HUES48 (cell line): ENCODE data around the gene CCDC88C.

Experiments used
- H3K27ac ChIP-seq: one replicate; pipeline ENCODE4 v1.7.0; 2013; ENCODE audit warnings: low read depth, low read length, inconsistent platforms
- H3K27me3 ChIP-seq: 2 replicates; pipeline ENCODE4 v1.6.1; 2013; ENCODE audit warnings: mild to moderate bottlenecking, low read length; ENCODE audit not compliant: control insufficient read depth, insufficient read depth
- H3K36me3 ChIP-seq: 2 replicates; pipeline ENCODE4 v1.6.1; 2013; ENCODE audit warnings: low read length; ENCODE audit not compliant: control insufficient read depth, insufficient read depth
- H3K4me1 ChIP-seq: 2 replicates; pipeline ENCODE4 v1.6.1; 2013; ENCODE audit warnings: mild to moderate bottlenecking, low read length; ENCODE audit not compliant: control insufficient read depth, insufficient read depth
- H3K4me3 ChIP-seq: 2 replicates; pipeline ENCODE4 v1.5.1; 2013; ENCODE audit warnings: mild to moderate bottlenecking, low read depth, low read length
- H3K9ac ChIP-seq: 2 replicates; pipeline ENCODE4 v1.6.1; 2013; ENCODE audit warnings: mild to moderate bottlenecking, low read depth, low read length, moderate library complexity
- H3K9me3 ChIP-seq: 2 replicates; pipeline ENCODE4 v1.6.1; 2013; ENCODE audit warnings: low read length; ENCODE audit not compliant: control insufficient read depth, insufficient read depth

The CCDC88C gene

GRCh38 chr14:91350813-91351511 lies 66.7 kb downstream of the CCDC88C start:
- Histone ChIP-seq H3K9me3 (no peaks in the 10 kb centered on the region), H3K9ac (no peak overlapping the region), H3K4me1 (peaks cover 25% of the 10 kb centered on the region), H3K27ac (no peak overlapping the region), H3K27me3 (no peaks in the 10 kb centered on the region), H3K36me3 (no peaks in the 10 kb centered on the region), H3K4me3 (no peak overlapping the region)

DNA sequence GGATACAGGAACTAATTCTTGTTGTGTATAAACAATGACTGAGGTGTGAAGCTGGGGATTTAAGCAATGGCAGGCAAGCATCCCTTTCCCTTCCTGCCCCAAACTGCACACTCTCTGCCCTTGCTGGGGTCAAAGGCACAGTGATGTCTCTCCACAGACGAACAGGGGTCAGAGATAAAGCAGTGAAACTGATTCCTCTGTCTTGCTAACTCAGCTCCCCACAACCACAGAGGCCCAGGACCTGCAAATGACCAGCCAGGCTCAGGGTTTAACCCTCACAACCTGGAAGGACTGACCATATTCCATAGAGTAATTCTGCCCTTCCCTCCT lies 67.2 kb downstream of the CCDC88C start:
- Histone ChIP-seq H3K36me3 (no peaks in the 10 kb centered on the region), H3K9me3 (no peaks in the 10 kb centered on the region), H3K4me3 (no peak overlapping the region), H3K27me3 (no peaks in the 10 kb centered on the region), H3K4me1 (peaks cover 25% of the 10 kb centered on the region), H3K27ac (no peak overlapping the region), H3K9ac (no peak overlapping the region)

DNA sequence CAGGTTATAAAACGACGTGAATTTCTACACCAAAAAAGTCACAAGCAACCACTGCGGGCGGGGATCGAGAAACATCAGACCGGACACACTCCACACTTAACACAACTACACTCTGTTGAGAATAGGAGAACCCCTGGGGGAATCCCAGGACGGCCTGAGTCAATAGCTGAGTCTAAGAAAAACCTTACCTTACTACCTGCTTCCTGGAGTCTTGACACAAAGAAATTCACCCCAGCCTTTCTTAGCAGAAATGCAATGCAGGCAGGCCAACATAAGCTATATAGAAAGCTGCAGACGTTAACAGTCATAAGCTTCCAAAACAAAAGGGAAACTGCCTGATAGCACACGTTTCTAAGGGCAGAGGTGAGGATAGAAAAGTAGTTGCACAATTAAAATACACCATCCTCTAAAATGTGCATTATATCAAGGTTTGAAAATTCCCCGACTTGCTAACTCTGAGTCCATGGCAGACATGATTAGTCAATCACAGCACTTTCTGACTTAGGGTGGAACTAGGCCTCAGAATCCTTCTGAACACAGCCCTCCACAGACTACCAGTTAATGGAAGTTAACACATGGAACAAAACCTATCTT lies 68.0 kb downstream of the CCDC88C start:
- no peak overlapping the region for H3K4me3 ChIP-seq
- H3K36me3 ChIP-seq = no peaks in the 10 kb centered on the region
- H3K4me1 ChIP-seq = peaks cover 21% of the 10 kb centered on the region
- H3K27me3 ChIP-seq = no peaks in the 10 kb centered on the region
- peak overlapping the region; percentile 79 for H3K27ac ChIP-seq
- no peak overlapping the region for H3K9ac ChIP-seq
- no peaks in the 10 kb centered on the region for H3K9me3 ChIP-seq

- Histone ChIP-seq H3K9me3 (no peaks in the 10 kb centered on the region), H3K36me3 (no peaks in the 10 kb centered on the region), H3K27me3 (no peaks in the 10 kb centered on the region), H3K27ac (peak overlapping the region; percentile 79), H3K9ac (no peak overlapping the region), H3K4me3 (no peak overlapping the region), H3K4me1 (peaks cover 21% of the 10 kb centered on the region)
Measured at GRCh38 chr14:91348845-91349465, 68.7 kb downstream of the CCDC88C start.

GRCh38 chr14:91346838-91347173 lies 70.8 kb downstream of the CCDC88C start:
- Histone ChIP-seq H3K27me3 (no peaks in the 10 kb centered on the region), H3K27ac (no peak overlapping the region), H3K4me1 (peaks cover 18% of the 10 kb centered on the region), H3K9ac (no peak overlapping the region), H3K4me3 (no peak overlapping the region), H3K9me3 (no peaks in the 10 kb centered on the region), H3K36me3 (peaks cover 6% of the 10 kb centered on the region; the same call in 1 of the 2 replicates)

DNA sequence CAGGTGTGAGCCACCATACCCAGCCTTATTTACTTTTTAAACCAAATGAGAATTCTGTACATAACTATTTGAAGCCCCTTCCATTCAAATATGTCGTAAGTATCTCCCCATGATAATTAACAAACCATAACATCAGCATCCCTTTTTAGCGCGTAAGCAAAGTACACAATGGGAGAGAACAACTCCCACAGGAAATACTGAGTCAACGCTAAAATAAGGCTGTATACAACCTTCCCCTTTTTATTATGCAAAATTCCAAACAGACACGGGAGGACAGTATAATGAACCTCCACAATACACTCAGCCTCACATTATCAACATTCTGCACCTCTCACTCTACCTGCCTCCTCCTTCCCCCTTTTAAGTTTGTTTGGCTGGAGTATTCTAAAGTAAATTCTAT lies 73.5 kb downstream of the CCDC88C start:
- Histone ChIP-seq H3K4me3 (no peak overlapping the region), H3K4me1 (peaks cover 7% of the 10 kb centered on the region), H3K9me3 (no peaks in the 10 kb centered on the region), H3K27ac (no peak overlapping the region), H3K9ac (no peak overlapping the region), H3K36me3 (peaks cover 18% of the 10 kb centered on the region), H3K27me3 (no peaks in the 10 kb centered on the region)

GRCh38 chr14:91343051-91343450 lies 74.6 kb downstream of the CCDC88C start:
- Histone ChIP-seq H3K27ac (no peak overlapping the region), H3K27me3 (no peaks in the 10 kb centered on the region), H3K4me1 (no peaks in the 10 kb centered on the region), H3K9me3 (no peaks in the 10 kb centered on the region), H3K9ac (no peak overlapping the region), H3K4me3 (no peak overlapping the region), H3K36me3 (peaks cover 25% of the 10 kb centered on the region)

DNA sequence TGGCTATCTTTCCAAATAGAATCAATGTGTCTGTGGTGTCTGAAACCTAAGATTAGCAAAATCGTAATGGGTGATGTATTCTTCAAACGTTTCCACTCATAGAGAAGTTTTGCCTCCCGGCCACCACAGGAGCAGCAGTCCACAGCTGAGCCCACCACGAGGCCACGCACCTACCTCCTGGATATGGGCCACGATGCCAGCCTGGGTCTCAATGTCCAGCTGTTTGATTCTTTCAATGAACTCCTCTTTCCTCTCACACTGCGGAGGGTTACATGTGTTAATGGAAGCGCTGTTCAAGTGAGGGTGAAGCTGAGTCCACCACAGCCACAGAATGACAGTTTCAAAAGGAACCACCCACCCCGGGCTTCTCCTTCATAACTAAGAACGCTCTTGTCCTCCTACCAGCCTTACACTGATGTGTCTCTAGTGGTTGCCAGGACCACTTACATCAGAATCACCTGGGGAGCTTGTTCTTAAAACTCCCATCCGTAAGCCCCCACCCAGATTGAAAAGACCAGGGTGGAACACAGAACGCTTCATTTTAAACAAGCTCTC lies 75.3 kb downstream of the CCDC88C start:
- H3K27ac ChIP-seq = no peak overlapping the region
- no peaks in the 10 kb centered on the region for H3K27me3 ChIP-seq
- no peak overlapping the region for H3K4me3 ChIP-seq
- no peaks in the 10 kb centered on the region for H3K4me1 ChIP-seq
- H3K36me3 ChIP-seq = peaks cover 33% of the 10 kb centered on the region
- H3K9me3 ChIP-seq = no peaks in the 10 kb centered on the region
- no peak overlapping the region for H3K9ac ChIP-seq

DNA sequence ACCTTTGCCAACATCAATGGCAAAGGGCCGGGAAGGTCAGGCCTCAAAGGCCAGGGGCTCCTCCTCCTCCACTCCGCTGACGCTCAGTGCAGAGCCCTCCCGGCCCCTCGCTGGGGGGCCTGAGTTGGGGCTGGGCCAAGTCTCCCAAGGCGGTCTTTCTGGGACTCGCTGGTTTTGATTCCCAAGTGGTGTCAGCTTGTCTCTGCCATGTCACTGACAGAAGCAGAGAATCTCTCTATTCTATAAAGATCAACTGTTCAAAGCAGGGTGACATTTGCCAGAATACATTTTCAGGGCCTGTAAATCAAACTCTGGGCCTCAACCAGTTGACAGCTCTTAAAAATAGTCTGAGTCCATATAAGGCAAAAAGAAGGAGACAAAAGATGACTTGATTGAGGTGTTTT lies 75.9 kb downstream of the CCDC88C start:
- Histone ChIP-seq H3K4me3 (no peak overlapping the region), H3K27me3 (no peaks in the 10 kb centered on the region), H3K27ac (no peak overlapping the region), H3K36me3 (peaks cover 38% of the 10 kb centered on the region), H3K4me1 (no peaks in the 10 kb centered on the region), H3K9ac (no peak overlapping the region), H3K9me3 (no peaks in the 10 kb centered on the region)

DNA sequence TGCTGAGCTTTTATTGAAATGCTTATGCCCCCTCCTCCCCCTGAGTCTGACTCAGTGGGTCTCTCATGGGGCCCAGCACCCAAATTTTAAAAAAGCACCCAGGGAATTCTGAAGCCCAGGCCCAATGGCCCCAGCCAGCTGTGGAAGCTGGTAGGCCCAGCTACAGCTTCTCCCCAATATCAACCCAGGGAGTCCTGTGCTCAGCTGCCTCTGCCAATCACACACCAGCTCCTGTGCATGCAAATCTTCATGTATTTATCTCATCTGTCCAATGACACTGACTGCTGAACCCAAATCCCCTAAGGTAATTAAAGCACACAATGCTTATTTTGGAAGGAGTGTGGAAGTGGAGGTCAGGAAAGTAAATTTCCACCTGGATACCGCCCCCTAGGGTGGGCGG lies 76.3 kb downstream of the CCDC88C start:
- H3K4me1 ChIP-seq = no peaks in the 10 kb centered on the region
- no peak overlapping the region for H3K9ac ChIP-seq
- peaks cover 41% of the 10 kb centered on the region for H3K36me3 ChIP-seq
- H3K9me3 ChIP-seq = no peaks in the 10 kb centered on the region
- H3K27ac ChIP-seq = no peak overlapping the region
- H3K4me3 ChIP-seq = no peak overlapping the region
- H3K27me3 ChIP-seq = no peaks in the 10 kb centered on the region

- Histone ChIP-seq H3K36me3 (peaks cover 41% of the 10 kb centered on the region), H3K27ac (no peak overlapping the region), H3K27me3 (no peaks in the 10 kb centered on the region), H3K4me1 (no peaks in the 10 kb centered on the region), H3K9ac (no peak overlapping the region), H3K4me3 (no peak overlapping the region), H3K9me3 (no peaks in the 10 kb centered on the region)
Measured at GRCh38 chr14:91339671-91340369, 77.8 kb downstream of the CCDC88C start.
